Peyer's patch (tissue), 4 donors: ENCODE measurements around the gene CHRM5. TPM values are rescaled to one million over a fixed set of nuclear protein-coding genes. Genes with fewer than 3 reads are reported as not detected.

Source experiments
- DNase-seq, 3 donors: peaks; one replicate each; pipeline ENCODE4 v3.0.0-alpha.2; 2017 to 2019
- H3K27ac ChIP-seq, 4 donors: fragments of 200-600 bp; sonication (generic); one replicate each; pipeline ENCODE4 v1.5.1; 2016 to 2019
- H3K27me3 ChIP-seq, 2 donors: fragments of 200-600 bp; sonication (generic); one replicate each; pipeline ENCODE4 v1.5.1; 2019
- H3K36me3 ChIP-seq, 3 donors: fragments of 200-600 bp; sonication (generic); one replicate each; pipeline ENCODE4 v1.5.1; 2016 to 2019
- H3K4me1 ChIP-seq, 4 donors: fragments of 200-600 bp; sonication (generic); one replicate each; pipeline ENCODE4 v1.5.1; 2016 to 2019
- H3K4me3 ChIP-seq, 4 donors: fragments of 200-600 bp; sonication (generic); 1 replicate in 3 of 4; 2 replicates in 1 of 4; pipeline ENCODE4 v1.5.1; 2016 to 2019; ENCODE audit warnings: mild to moderate bottlenecking in 1 of 4
- H3K9me3 ChIP-seq, 4 donors: fragments of 200-600 bp; sonication (generic); one replicate each; pipeline ENCODE4 v1.5.1; 2016 to 2019; ENCODE audit warnings: mild to moderate bottlenecking in 1 of 4
- CTCF ChIP-seq, 6 experiments: fragments of 450-650 bp in 4 of 6; fragments of 200-600 bp in 2 of 6; sonication (generic) in 1 of 6; IDR thresholded peaks; one replicate each; pipeline ENCODE4 v1.5.1; 2017 to 2019; ENCODE audit warnings: antibody characterized with exemption in 6 of 6, mild to moderate bottlenecking in 3 of 6, moderate library complexity in 1 of 6
- POLR2A ChIP-seq, 2 donors: fragments of 450-650 bp; IDR thresholded peaks; one replicate each; pipeline ENCODE4 v1.5.1; 2017; ENCODE audit warnings: antibody characterized with exemption in 2 of 2, mild to moderate bottlenecking in 2 of 2, moderate library complexity in 2 of 2
- total RNA-seq, 4 donors: library from RNA; depleted of rRNA; stranded (reverse); fragments of >200 nt; gene quantifications; one replicate each; pipeline ENCODE4 v1.1.0, GENCODE V29; 2016

The CHRM5 gene
- total RNA-seq, 4 donors from 2014 or later = not detected

GRCh38 chr15:34084086-34084485, 115.8 kb downstream of the CHRM5 start:
- no peak for DNase-seq
- no peak overlapping the region for H3K4me3 ChIP-seq
- H3K9me3 ChIP-seq = no peaks in the 10 kb centered on the region
- H3K27me3 ChIP-seq = no peaks in the 10 kb centered on the region
- no peak overlapping the region for H3K27ac ChIP-seq
- peaks cover 0 to 5% (median 0%) of the 10 kb centered on the region in 4 donors for H3K4me1 ChIP-seq
- peaks cover 0 to 48% (median 0%) of the 10 kb centered on the region in 3 donors for H3K36me3 ChIP-seq
- no peak for TF ChIP-seq CTCF (IDR thresholded peaks at IDR 0.05)
- TF ChIP-seq POLR2A (IDR thresholded peaks at IDR 0.05) = no peak

- no peak for DNase-seq
- H3K27me3 ChIP-seq = no peaks in the 10 kb centered on the region
- no peak overlapping the region for H3K4me3 ChIP-seq
- H3K9me3 ChIP-seq = no peaks in the 10 kb centered on the region
- H3K36me3 ChIP-seq = peaks cover 0 to 61% (median 0%) of the 10 kb centered on the region in 3 donors
- no peak overlapping the region for H3K27ac ChIP-seq
- TF ChIP-seq CTCF (IDR thresholded peaks at IDR 0.05) (no peak), POLR2A (IDR thresholded peaks at IDR 0.05) (no peak)
- H3K4me1 ChIP-seq = no peaks in the 10 kb centered on the region
These were observed 117.4 kb downstream of the CHRM5 start for GRCh38 chr15:34085746-34086145.

GRCh38 chr15:34099914-34100313, 131.6 kb downstream of the CHRM5 start:
- peaks cover 0 to 21% (median 2%) of the 10 kb centered on the region in 4 donors for H3K4me1 ChIP-seq
- TF ChIP-seq CTCF (IDR thresholded peaks at IDR 0.05) = no peak
- TF ChIP-seq POLR2A (IDR thresholded peaks at IDR 0.05) = no peak
- no peaks in the 10 kb centered on the region for H3K27me3 ChIP-seq
- no peak overlapping the region for H3K27ac ChIP-seq
- H3K9me3 ChIP-seq = no peaks in the 10 kb centered on the region
- H3K4me3 ChIP-seq = no peak overlapping the region
- no peak for DNase-seq
- H3K36me3 ChIP-seq = peaks cover 0 to 12% (median 0%) of the 10 kb centered on the region in 3 donors

- Histone ChIP-seq H3K9me3 (no peaks in the 10 kb centered on the region), H3K36me3 (no peaks in the 10 kb centered on the region), H3K27ac (peak within 1 kb of the TSS; percentile 77 to 80 (median 78)), H3K4me3 (peak within 1 kb of the TSS; percentile 72 to 92 (median 76)), H3K27me3 (no peaks in the 10 kb centered on the region), H3K4me1 (peaks cover 0 to 21% (median 2%) of the 10 kb centered on the region in 4 donors)
- peak; percentile 97 to 99 (median 99) for DNase-seq
- TF ChIP-seq CTCF (IDR thresholded peaks at IDR 0.05) (peak in 1 of 6 experiments; percentile 17), POLR2A (IDR thresholded peaks at IDR 0.05) (peak; percentile 82 to 89)
These were observed 133.3 kb downstream of the CHRM5 start, which contains the start of the genes EMC7 and PGBD4 for GRCh38 chr15:34101366-34102174. Gene EMC7 (minus strand): TSS chr15:34101862. CDS start chr15:34101839, 23 bp downstream. Gene PGBD4 (plus strand): TSS chr15:34102083. CDS start chr15:34102532, 449 bp downstream.

GRCh38 chr15:34102175-34102925, 134.1 kb downstream of the CHRM5 start:
- TF ChIP-seq POLR2A (IDR thresholded peaks at IDR 0.05) = no peak
- TF ChIP-seq CTCF (IDR thresholded peaks at IDR 0.05) = no peak
- peaks cover 0 to 21% (median 2%) of the 10 kb centered on the region in 4 donors for H3K4me1 ChIP-seq
- no peaks in the 10 kb centered on the region for H3K36me3 ChIP-seq
- H3K4me3 ChIP-seq = peak overlapping the region; percentile 72 to 92 (median 76)
- no peaks in the 10 kb centered on the region for H3K9me3 ChIP-seq
- H3K27me3 ChIP-seq = no peaks in the 10 kb centered on the region
- peak overlapping the region; percentile 77 to 80 (median 78) for H3K27ac ChIP-seq
- no peak for DNase-seq
